Stimulated activated CD4-positive, alpha-beta T cell treated with anti-CD3 and anti-CD28 coated beads, Interleukin-1b, Interleukin-23, amount 100 ng/mL, for 48 hours (primary cell): ENCODE results near the gene TADA2A.
A peak's percentile ranks its signal among the peaks of the same experiment; 100 is the strongest.
"Not testable (repeated sequence)": the region's sequence is repeated elsewhere in the genome, so short reads cannot be mapped to it uniquely, and the experiment has no call there.

Experiments used
- DNase-seq: peaks from one replicate; pipeline ENCODE4 v3.0.0-alpha.2; 2020

The TADA2A gene

DNA sequence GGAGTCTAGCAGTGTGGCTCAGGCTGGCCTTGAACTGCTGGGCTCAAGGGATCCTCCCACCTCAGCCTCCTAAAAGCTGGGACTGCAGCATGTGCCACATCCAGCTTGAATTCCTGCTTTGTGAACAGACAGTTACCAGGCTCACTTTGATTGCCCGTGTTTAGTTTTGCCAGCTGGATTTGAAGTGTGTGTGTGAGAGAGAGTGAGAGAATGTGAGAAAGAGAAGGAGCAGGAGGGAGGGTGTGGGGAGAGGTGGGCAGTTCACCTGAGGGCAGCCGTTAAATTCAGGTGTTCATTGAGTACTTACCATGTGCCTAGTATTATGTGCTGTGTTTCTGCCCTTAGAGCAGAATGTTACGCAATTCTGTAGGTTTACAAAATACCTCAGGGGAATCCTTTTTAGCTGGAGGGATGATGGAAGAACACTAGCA is 87.7 kb downstream of the TADA2A start:
- DNase-seq: no peak

DNA sequence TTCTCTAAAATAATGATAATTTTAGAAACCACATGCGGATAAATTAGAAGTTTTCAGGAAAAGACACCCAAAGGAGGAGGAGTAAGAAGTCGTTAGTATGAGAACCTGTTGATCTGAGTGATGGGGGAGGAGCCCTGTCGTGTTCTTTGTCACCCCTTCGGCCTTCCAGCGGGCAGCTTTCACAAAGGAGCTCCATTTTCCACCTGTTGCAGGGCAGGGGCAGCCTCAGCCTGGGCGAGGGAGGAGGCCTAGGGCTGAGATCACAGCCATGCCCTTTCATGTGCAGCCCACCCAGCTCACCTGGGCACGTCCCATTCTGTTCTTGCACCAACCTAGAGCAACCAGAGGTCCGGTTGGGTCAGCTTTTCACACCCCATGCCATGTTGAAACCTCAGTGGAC is 88.3 kb downstream of the TADA2A start:
- DNase-seq: no peak

DNA sequence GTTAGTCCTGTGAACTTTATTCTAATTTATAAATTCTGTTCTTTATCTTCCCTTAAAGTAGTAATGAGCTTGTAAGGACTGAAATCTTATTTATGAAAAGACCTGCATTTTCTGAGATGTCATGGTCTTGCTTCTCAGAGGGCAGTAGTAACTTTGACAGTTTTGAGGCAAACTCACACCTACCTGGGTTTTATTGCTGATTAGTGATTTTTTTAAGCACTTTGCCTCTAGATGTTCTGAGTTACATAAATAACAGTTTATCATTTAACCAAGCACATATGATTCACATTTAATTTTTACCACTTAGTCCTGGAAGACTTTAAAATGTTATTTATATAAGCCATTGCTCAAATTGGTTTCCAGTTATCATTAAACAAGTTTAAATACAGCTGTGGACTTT is 93.7 kb downstream of the TADA2A start:
- DNase-seq: no peak

DNA sequence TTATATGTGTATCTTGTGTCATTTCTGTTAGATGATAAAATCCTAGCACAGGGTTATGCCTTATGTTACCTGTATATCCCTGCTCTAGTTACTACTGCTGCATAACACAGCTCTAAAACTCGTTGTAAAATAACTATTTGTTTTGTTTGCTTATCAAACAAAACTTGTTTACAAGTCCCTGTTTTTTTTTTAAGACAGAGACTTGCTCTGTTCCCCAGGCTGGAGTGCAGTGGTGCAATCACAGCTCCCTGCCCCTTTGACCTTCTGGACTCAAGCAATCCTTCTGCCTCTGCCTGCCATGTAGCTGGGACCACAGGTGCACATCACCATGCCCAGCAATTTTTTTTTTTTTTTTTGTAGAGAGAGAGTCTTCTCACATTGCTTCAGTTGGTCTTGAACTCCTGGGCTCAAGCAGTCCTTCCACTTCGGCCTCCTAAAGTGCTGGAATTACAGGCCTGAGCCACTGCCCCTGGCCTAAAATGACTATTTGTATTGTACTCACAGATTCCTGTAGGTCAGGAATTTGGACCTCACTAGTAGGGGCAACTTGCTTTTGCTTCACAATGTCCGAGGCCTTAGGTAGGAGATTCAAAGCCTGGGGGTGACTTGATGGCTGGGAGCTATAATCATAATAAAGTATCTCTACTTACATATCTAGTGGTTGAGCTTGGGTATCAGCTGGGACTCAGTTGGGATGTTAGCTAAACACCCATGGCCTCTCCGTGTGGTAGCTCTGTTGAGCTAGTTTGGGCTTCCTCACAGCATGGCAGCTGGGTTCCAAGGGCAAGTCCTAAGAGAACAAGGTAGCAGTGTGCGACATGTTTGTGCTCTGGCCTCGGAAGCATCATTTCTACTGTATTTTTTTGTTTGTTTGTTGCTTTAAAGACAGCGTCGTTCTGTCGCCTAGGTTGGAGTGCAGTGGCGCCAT is 95.6 kb downstream of the TADA2A start:
- no peak for DNase-seq

GRCh38 chr17:37503148-37503547 is 96.5 kb downstream of the TADA2A start:
- no peak for DNase-seq

DNA sequence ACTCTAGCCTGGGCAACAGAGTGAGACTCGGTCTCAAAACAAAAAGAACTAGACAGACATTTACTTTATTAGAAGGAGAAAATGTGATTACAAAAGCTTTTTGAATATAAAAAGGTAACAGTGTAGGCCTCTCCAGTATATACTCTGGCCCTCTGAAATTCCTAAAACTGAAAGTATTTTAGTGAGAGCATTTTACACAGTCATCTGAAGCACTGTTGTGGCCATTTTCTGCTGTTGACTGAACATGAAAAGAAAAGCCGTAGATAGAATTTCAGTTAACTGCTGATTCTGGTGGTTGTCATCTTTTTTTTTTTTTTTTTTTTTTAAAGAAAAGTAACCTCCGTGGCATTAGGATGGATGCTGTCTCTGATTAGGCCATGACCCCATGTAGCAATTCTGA is 98.6 kb downstream of the TADA2A start:
- DNase-seq: no peak

GRCh38 chr17:37506678-37507077 is 100.0 kb downstream of the TADA2A start:
- peak; percentile 39 for DNase-seq

- no peak for DNase-seq
These were observed 100.4 kb downstream of the TADA2A start for GRCh38 chr17:37507111-37507510.

- DNase-seq: no peak
These were observed 103.4 kb downstream of the TADA2A start for GRCh38 chr17:37510056-37510455.

DNA sequence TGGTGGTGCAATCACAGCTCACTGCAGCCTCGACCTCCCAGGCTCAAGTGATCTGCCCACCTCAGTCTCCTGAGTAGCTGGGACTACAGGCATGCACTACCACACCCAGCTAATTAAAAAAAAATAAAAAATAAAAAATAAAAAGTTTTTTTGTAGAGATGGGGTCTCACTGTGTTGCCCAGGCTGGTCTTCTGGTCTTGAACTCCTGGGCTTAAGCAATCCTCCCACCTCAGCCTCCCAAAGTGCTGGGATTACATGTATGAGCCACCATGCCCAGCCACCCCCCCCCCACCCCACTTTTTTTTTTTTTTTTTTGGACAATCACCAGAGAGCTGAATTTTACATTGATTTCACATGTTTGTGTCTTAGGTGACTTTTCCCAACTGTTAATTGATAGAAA is 105.0 kb downstream of the TADA2A start:
- DNase-seq: not testable (repeated sequence)

DNA sequence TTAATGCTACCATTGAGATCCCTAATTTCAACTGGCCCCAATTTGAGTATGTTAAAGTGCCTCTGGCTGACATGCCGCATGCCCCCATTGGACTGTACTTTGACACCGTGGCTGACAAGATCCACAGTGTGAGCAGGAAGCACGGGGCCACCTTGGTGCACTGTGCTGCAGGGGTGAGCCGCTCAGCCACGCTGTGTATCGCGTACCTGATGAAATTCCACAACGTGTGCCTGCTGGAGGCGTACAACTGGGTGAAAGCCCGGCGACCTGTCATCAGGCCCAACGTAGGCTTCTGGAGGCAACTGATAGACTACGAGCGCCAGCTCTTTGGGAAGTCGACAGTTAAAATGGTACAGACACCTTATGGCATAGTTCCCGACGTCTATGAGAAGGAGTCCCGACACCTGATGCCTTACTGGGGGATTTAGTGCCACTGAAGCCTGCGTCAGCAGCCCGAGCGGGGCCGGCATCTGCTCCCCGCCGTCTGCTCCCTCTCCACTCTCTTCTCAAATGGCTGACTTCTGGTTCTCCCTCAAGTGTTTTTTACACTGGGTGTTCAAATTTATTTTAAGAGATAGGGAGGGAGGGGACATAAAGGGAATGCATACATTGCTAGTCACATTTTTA is 105.9 kb downstream of the TADA2A start:
- no peak for DNase-seq

GRCh38 chr17:37513711-37514110 is 107.0 kb downstream of the TADA2A start:
- no peak for DNase-seq

- DNase-seq: no peak
These were observed 109.5 kb downstream of the TADA2A start for GRCh38 chr17:37516127-37516571.

DNA sequence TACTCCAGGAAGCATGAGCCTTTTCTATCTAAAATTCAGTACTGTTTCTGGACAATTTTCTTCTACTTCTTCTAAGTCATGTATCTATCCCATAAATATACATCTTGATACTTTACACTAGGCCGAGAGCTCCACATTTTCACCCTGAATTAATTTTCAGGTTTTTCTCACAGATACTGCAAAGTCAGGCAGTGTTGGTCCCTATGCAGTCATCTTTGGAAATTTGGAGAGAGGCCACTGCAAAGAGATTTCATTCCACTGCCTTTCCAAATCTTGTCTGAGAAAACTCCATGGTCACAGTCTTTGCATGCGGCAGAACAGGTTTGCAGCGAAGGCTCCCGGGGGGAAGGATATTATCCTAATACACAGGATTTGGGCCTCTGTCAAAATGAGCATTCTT is 111.2 kb downstream of the TADA2A start:
- DNase-seq: no peak

GRCh38 chr17:37518826-37519225 is 112.1 kb downstream of the TADA2A start:
- DNase-seq: no peak

DNA sequence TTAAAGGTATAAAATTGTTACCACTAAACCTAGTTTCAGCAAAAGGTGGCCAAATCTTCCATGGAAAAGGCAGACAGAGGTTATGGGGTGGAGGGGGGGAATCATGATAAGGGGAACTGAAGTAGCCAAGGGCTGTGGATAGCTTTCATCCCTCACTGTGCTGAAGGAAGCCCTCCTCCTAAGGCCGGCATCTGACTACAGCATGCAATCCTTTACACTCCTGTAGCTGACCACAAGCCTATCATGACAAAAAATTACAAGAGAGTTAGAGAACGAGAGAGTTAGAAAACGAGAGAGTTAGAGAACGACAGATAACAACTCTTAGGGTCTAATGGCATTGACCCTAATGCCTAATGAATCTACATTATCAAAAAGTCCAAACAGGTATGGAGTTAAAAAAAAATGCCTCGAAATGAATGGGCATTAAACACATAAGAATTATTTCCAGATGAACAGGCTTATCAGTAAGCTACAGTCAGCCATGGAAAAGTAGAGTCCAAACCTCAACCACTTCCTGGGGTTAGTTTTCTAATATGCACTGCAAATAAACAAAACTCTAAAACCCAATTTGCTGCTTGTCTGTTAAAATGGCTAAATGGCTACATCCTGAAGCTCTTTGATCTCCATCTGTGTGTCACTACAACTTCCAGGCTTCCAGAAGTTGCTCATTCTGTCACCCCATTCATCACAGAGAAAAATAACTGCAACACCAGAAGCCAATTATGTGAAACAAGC is 112.7 kb downstream of the TADA2A start:
- no peak for DNase-seq

DNA sequence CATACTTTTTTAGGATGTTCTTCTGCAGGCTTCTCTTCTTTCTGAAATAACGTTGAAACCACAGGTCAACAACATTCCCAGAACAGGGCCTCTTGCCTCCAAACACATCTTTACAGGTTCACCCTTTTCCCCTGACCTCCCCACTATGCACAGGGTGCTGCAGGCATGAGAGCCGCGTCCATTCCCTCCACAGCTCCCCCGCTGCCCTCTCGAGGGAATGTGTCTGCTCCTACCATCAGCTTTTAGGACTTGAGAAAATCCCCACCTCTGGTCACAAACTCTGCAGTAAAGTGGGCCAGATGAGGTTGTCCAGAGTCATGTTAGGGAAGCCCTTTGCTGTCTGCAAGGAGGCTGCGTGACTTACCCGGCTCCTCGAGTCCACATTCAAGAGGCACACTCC is 113.5 kb downstream of the TADA2A start:
- no peak for DNase-seq

GRCh38 chr17:37521821-37522220 is 115.1 kb downstream of the TADA2A start:
- no peak for DNase-seq

DNA sequence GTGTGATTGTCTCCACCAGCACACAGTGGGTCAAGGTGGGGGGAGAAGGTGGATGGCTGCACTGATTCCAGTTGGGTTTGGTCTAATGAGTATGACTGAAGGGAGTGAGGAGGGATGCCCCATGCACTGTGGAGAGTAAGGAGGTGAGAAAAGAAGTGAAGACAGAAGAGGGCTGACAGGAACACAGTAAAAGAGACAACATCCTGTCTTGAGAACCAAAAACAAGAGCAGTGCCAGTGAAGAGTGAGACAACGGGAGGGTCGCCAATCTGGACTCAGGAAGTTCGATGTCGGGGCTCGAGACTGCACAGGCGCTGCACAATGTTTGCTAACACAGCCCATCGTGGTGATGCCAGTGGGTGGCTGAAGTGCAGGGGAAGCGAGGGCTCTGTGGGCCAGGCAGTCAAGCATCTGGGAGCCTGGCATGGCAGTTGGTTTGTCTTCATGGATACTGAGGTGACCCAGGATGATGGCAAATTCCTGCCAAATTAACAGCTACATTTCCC is 117.1 kb downstream of the TADA2A start:
- DNase-seq: no peak

- DNase-seq: peak; percentile 15
These were observed 120.7 kb downstream of the TADA2A start for GRCh38 chr17:37527249-37527851.
